Fibroblast of lung (primary cell): Measurements from ENCODE around the gene GZMB. TPM values are rescaled to one million over a fixed set of nuclear protein-coding genes. Genes with fewer than 3 reads are reported as not detected.

Experiments used
- DNase-seq, 2 donors: peaks; one replicate each; pipeline versions ENCODE4 v3.0.0 to v3.0.0-alpha.2; 2010; ENCODE audit warnings: low read depth in 2 of 2
- H2AFZ ChIP-seq: 2 replicates; pipeline ENCODE4 v1.5.1; 2012; ENCODE audit warnings: low read length, control low read depth, inconsistent platforms
- H3K27ac ChIP-seq: 2 replicates; pipeline ENCODE4 v1.5.1; 2011; ENCODE audit warnings: low read length, control low read depth; ENCODE audit not compliant: insufficient read depth
- H3K27me3 ChIP-seq: 2 replicates; pipeline ENCODE4 v1.5.1; 2011; ENCODE audit warnings: mild to moderate bottlenecking, low read length; ENCODE audit not compliant: control insufficient read depth, insufficient read depth
- H3K36me3 ChIP-seq: 2 replicates; pipeline ENCODE4 v1.5.1; 2011; ENCODE audit warnings: low read length; ENCODE audit not compliant: control insufficient read depth, insufficient read depth
- H3K4me1 ChIP-seq: 2 replicates; pipeline ENCODE4 v1.5.1; 2011; ENCODE audit warnings: low read length; ENCODE audit not compliant: control insufficient read depth, insufficient read depth; ENCODE audit errors: extremely low read depth
- H3K4me2 ChIP-seq: 2 replicates; pipeline ENCODE4 v1.5.1; 2011; ENCODE audit warnings: low read length, control low read depth; ENCODE audit not compliant: insufficient read depth; ENCODE audit errors: extremely low read depth
- H3K4me3 ChIP-seq, 4 experiments: fragments of 200-600 bp in 1 of 4; sonication (generic) in 1 of 4; replicated peaks in 1 of 4; 2 replicates each; pipeline ENCODE4 v1.5.1; 2011 to 2016; ENCODE audit warnings: low read length in 4 of 4, low read depth in 3 of 4, mild to moderate bottlenecking in 3 of 4, control low read depth in 2 of 4, inconsistent platforms in 1 of 4, mixed read lengths in 1 of 4; ENCODE audit not compliant: insufficient read depth in 1 of 4; ENCODE audit errors: control extremely low read depth in 1 of 4
- H3K79me2 ChIP-seq: 2 replicates; pipeline ENCODE4 v1.5.1; 2012; ENCODE audit warnings: mild to moderate bottlenecking, low read length, inconsistent platforms; ENCODE audit not compliant: control insufficient read depth, insufficient read depth
- H3K9ac ChIP-seq: 2 replicates; pipeline ENCODE4 v1.5.1; 2011; ENCODE audit warnings: mild to moderate bottlenecking, low read length, control low read depth; ENCODE audit not compliant: insufficient read depth
- H3K9me3 ChIP-seq: 2 replicates; pipeline ENCODE4 v1.5.1; 2012; ENCODE audit warnings: low read depth, low read length; ENCODE audit not compliant: control insufficient read depth, insufficient read depth
- H4K20me1 ChIP-seq: 2 replicates; pipeline ENCODE4 v1.5.1; 2011; ENCODE audit warnings: low read length; ENCODE audit not compliant: control insufficient read depth, insufficient read depth; ENCODE audit errors: extremely low read depth
- EZH2 ChIP-seq: IDR thresholded peaks from 2 replicates; pipeline ENCODE4 v1.5.1; 2012; ENCODE audit warnings: low read length, control low read depth, mild to moderate bottlenecking; ENCODE audit errors: missing control alignments
- polyA plus RNA-seq, 2 donors: library from polyadenylated mRNA; depleted of rRNA in 1 of 2; stranded (reverse) in 1 of 2; unstranded in 1 of 2; fragments of >200 nt; gene quantifications; 2 replicates each; pipeline ENCODE4 v1.2.1, GENCODE V29; 2011 to 2012; ENCODE audit warnings: missing spikeins in 1 of 2
- total RNA-seq: library from RNA; depleted of rRNA; stranded (reverse); fragments of >200 nt; gene quantifications from 2 replicates; pipeline ENCODE4 v1.2.1, GENCODE V29; 2014
- TF ChIP-seq, protein P1 (sequence below), 2 donors: IDR thresholded peaks in 1 of 2; conservative IDR thresholded peaks in 1 of 2; 1 replicate in 1 of 2; 2 replicates in 1 of 2; pipeline ENCODE4 v1.5.1; 2011 to 2012; ENCODE audit warnings: low read length in 2 of 2, control low read depth in 1 of 2, inconsistent platforms in 1 of 2, low read depth in 1 of 2, mild to moderate bottlenecking in 1 of 2

The GZMB gene
- total and polyA plus RNA-seq, 2 donors (not counting 1 experiment from before 2014, with no cell fraction given), result not detected

- DNase-seq, result no peak
- Histone ChIP-seq H3K27ac (no peak overlapping the region), H3K4me3 (no peak overlapping the region), H2AFZ (no peak overlapping the region), H3K27me3 (no peaks in the 10 kb centered on the region), H3K4me1 (no peaks in the 10 kb centered on the region), H4K20me1 (no peaks in the 10 kb centered on the region), H3K36me3 (no peaks in the 10 kb centered on the region), H3K79me2 (no peaks in the 10 kb centered on the region), H3K9me3 (no peaks in the 10 kb centered on the region), H3K9ac (no peak overlapping the region), H3K4me2 (no peak overlapping the region)
- no peak for TF ChIP-seq EZH2
- TF ChIP-seq, protein P1, sequence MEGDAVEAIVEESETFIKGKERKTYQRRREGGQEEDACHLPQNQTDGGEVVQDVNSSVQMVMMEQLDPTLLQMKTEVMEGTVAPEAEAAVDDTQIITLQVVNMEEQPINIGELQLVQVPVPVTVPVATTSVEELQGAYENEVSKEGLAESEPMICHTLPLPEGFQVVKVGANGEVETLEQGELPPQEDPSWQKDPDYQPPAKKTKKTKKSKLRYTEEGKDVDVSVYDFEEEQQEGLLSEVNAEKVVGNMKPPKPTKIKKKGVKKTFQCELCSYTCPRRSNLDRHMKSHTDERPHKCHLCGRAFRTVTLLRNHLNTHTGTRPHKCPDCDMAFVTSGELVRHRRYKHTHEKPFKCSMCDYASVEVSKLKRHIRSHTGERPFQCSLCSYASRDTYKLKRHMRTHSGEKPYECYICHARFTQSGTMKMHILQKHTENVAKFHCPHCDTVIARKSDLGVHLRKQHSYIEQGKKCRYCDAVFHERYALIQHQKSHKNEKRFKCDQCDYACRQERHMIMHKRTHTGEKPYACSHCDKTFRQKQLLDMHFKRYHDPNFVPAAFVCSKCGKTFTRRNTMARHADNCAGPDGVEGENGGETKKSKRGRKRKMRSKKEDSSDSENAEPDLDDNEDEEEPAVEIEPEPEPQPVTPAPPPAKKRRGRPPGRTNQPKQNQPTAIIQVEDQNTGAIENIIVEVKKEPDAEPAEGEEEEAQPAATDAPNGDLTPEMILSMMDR (conservative IDR thresholded peaks at IDR 0.05 in 1 of 2, IDR thresholded peaks at IDR 0.05 in 1 of 2; ENCODE audit: low read depth in 1 of 2, low read length in 2 of 2), result no peak
Observed at GRCh38 chr14:24606297-24606696, 27.7 kb downstream of the GZMB start.

- H2AFZ ChIP-seq, result no peak overlapping the region
- H3K4me3 ChIP-seq, result no peak overlapping the region
- H3K27ac ChIP-seq, result no peak overlapping the region
- H3K9me3 ChIP-seq, result no peaks in the 10 kb centered on the region
- H3K79me2 ChIP-seq, result no peaks in the 10 kb centered on the region
- H3K9ac ChIP-seq, result no peak overlapping the region
- no peak overlapping the region for H3K4me2 ChIP-seq
- H3K27me3 ChIP-seq, result no peaks in the 10 kb centered on the region
- H3K4me1 ChIP-seq, result no peaks in the 10 kb centered on the region
- no peak for DNase-seq
- TF ChIP-seq EZH2, result no peak
- TF ChIP-seq, protein P1 (conservative IDR thresholded peaks at IDR 0.05 in 1 of 2, IDR thresholded peaks at IDR 0.05 in 1 of 2; ENCODE audit: low read depth in 1 of 2, low read length in 2 of 2), result peak; percentile 43 to 48
- no peaks in the 10 kb centered on the region for H4K20me1 ChIP-seq
- no peaks in the 10 kb centered on the region for H3K36me3 ChIP-seq
Observed at GRCh38 chr14:24605435-24606190, 28.4 kb downstream of the GZMB start.

- Histone ChIP-seq H3K9me3 (no peaks in the 10 kb centered on the region), H3K4me1 (no peaks in the 10 kb centered on the region), H3K27me3 (no peaks in the 10 kb centered on the region), H3K9ac (no peak overlapping the region), H3K79me2 (no peaks in the 10 kb centered on the region), H4K20me1 (no peaks in the 10 kb centered on the region), H3K4me2 (no peak overlapping the region), H3K27ac (no peak overlapping the region), H3K36me3 (no peaks in the 10 kb centered on the region), H2AFZ (no peak overlapping the region), H3K4me3 (no peak overlapping the region)
- TF ChIP-seq, protein P1 (conservative IDR thresholded peaks at IDR 0.05 in 1 of 2, IDR thresholded peaks at IDR 0.05 in 1 of 2; ENCODE audit: low read depth in 1 of 2, low read length in 2 of 2), result no peak
- TF ChIP-seq EZH2, result no peak
- DNase-seq, result no peak
Observed at GRCh38 chr14:24597403-24597802, 36.6 kb downstream of the GZMB start.
